Prostate gland (tissue), 2 donors: ENCODE data around the gene SRGAP2C.
"Not testable (repeated sequence)": the region's sequence is repeated elsewhere in the genome, so short reads cannot be mapped to it uniquely, and the experiment has no call there.

Experiments
- CTCF ChIP-seq, 4 experiments: fragments of 200-600 bp in 2 of 4; fragments of 450-650 bp in 2 of 4; sonication (generic) in 2 of 4; IDR thresholded peaks; 1 replicate in 3 of 4; 2 replicates in 1 of 4; pipeline ENCODE4 v1.5.1; 2016 to 2019; ENCODE audit warnings: antibody characterized with exemption in 4 of 4, mild to moderate bottlenecking in 2 of 4, moderate library complexity in 2 of 4
- POLR2A ChIP-seq: fragments of 450-650 bp; IDR thresholded peaks from one replicate; pipeline ENCODE4 v1.6.1; 2016; ENCODE audit warnings: antibody characterized with exemption, mild to moderate bottlenecking
- POLR2AphosphoS5 ChIP-seq: sonication (generic); formaldehyde crosslinking; IDR thresholded peaks from one replicate; pipeline ENCODE4 v1.6.1; 2017; ENCODE audit warnings: antibody characterized with exemption

DNA sequence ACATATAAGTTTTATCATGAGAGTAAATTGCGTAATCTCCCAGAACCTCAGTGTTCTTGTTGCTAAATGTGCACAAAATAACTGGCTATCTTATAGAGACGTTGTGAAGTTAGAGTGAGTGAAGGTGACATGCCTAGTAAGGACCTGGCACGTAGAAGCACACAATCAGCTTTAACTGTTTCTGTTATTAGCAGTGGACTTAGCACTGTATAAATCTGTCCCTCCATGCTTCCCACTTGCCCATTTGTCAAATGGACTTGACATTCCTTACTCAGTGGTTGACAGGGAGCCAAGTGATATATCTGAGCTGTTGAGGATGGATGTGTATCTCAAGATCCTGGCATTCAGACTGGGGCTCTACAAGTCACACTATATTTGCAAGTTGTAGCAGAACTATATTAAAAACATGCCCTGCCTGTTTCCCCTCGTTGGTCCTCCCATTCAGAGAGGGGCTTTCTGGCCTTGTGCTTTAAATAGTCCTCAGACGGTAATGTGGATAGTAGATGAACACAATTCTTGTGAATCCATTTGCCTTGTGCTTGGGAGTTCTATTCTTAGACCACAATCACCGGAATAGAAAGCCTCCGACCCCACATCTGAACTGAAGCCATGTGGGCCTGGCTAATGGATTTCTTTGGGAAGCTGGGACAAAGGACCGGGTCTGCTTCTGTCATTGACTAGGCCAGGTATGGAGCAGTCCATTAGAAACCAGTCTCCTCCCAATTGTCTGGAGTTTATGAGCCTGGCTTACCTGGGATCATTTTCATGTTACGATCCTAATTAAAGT, 43.0 kb downstream of the SRGAP2C start:
- not testable (repeated sequence) for TF ChIP-seq CTCF (IDR thresholded peaks at IDR 0.05); POLR2AphosphoS5; POLR2A
